ENCODE results near the gene BMP10.

BMP10 gene

DNA sequence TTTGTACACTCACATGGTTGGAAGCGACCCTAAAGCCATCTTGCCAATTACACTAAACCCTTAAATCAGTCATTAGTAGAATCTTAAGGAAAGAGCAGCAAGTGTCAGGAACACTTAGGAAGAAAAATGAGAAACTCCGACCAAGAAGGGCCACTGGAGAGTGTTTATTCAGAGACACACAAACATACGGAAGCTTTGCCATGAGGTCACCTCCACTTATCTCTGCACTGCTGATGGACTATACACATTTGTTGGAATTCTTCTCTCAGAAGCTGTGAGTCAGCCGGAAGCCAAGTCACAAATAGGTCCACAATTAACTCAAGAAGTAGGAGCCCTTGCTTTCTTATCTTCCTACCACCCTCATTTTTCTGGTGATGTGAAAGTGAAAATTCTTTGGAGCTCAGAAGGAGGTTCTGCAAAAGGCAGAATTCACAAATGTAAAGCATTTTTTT, 21.6 kb downstream of the BMP10 start:
- DNase-seq: no peak

DNA sequence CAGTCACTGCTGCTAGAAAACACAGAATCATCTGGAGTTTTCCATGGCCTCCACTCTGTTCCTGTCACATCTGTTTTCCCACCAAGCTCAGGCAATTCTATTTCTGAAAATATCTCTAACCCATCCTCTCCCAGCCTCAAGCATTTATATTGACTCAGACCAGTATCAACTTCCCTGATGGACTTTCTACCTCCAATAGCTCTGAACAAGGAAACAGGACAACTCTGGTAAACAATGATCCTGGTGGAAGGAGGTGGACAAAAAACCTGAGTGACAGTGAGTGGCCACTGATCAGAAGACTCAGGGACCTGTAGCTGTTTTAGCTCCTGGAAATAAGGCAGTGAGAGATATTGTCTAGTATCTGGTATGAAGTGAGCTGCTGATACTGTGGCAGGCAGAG, 23.4 kb downstream of the BMP10 start:
- no peak for DNase-seq

DNA sequence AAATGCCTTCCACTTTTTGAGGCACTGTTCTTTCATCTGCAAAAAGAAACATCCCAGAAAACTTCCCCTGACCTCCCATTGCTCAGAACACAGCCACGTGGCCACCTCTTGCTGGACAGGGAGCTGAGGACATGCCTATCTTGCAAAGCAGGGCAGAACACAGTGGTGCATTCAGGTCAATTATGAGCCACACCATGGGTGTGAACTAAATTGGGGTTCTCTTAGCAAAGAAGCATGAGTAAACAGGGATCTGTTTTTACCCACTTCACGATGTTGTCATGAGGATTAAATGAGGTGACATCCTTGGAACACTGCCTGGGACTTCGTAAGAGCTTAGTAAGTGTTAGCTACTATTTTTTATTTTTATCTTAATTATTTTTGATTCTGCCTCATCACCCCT, 25.1 kb downstream of the BMP10 start:
- DNase-seq: no peak

- no peak for DNase-seq
Observed at GRCh38 chr2:68845043-68845442, 26.2 kb downstream of the BMP10 start.

GRCh38 chr2:68839260-68839833, 31.9 kb downstream of the BMP10 start:
- no peak for DNase-seq

GRCh38 chr2:68838641-68839040, 32.6 kb downstream of the BMP10 start:
- DNase-seq: no peak

DNA sequence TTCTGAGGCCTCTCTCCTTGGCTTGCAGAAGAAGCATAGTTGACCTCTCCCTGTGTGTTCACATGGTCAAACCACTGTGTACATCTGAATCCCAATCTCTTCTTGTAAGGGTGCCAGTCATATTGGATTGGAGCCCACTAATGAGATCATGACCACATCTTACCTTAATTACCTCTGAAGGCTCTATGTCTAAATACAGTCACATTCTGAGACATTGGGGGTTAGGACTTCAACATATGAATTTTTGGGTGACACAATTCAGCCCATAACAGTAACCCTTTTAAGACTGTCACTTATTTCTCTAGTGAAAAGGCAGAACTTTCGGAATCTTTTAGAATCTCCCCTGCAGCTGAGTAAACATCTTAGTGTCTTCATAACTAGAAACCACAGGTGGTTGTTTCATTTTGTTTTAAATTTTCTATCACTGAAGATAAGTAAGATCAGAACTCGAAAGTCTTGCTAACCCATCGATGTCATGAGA, 33.3 kb downstream of the BMP10 start:
- no peak for DNase-seq

DNA sequence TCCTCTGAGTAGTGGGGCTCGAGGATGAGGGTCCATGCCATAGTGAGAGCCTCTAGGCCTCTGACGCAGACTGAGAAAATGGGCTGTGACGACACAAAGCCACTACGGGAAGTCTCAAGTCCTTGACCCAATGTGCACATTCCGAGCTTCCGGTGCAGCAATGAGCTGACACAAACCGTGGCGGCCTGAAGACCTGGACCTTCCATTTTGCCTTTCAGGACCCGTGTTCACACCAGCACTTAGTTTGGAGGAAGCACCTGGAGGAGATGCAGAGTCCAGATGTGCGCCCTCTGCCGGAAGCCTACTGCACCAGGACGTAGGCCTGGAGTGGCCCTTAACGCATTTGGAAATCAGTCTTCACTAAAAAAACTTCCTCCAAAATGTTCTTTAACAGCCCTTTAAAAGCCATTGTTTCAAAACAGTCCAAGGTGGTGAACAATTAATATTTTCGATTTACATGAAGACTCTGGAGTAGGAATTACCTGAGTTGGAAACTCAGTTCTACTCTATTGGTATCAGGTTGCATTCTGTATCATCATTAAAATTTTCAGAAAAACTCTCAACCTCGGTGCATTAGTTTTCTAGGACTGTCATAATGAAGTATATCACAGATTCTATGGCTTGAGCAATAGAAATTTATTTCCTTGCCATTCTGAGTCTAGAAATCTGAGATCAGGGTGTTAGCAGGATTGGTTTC, 33.9 kb downstream of the BMP10 start:
- DNase-seq: peak; percentile 38

DNA sequence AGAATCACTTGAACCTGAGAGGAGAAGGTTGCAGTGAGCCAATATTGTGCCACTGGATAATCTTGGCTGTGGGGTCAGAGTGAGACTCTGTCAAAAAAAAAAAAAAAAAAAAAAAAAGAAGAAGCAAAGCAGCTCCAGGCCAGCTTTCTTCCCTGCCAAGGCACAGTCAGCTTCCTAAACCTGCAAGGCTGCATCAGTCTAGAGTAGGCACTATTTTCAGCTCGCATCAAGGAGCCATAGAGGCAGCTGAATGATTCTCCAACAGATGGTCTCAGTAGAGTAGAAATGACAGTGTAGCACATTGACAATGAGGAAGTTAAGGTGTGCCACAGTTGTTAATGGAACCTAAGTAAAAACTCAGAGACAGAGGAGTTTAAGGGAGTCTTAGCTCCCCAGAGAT, 35.6 kb downstream of the BMP10 start:
- no peak for DNase-seq

GRCh38 chr2:68834737-68835376, 36.3 kb downstream of the BMP10 start:
- no peak for DNase-seq

DNA sequence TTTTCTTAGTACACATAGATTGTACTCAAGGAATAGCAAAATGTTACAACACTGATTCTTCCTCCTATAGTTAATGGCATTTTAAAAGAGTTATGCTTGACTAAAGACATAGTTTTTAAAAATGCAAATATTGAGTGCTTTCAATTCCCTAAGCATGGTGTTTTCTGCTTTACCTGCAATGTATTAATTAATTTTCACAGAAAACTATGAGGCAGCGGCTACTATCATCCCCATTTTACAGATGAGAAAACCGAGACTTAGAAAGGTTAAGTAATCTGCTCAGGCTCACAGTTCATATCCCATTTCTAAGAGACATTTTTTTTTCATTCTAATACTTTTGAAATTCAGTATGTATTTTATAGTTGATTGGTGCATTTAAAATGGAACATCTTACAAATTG, 38.0 kb downstream of the BMP10 start:
- DNase-seq: no peak

DNA sequence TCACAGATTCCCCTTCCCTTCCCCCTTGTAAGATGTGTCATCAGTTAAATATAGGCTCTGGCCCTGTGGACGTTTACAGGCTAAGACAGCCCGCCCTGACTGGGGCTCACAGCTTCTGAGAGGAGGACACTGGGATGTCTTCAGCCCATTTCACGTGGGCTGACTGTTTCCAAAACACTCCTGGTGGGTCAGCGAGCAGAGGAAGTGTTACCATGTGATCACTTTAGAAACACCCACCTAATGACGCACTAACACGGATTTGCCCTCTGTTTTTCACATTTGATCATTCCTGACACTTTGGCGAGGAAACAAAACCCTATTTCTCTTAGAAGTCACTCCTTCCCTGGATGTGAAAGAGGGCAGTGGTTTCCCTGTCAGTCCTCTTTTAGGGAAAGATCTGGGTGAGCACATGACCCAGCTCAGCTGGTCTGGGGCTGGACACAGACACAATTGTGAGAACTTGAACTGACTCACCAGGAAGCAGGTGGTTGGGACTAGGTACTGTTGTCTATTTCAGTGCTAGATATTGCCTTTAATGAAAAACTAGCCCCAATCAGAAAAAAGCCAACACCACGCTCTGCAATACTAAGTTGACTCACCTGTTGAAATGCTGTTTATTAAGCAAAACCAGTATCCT, 38.8 kb downstream of the BMP10 start:
- DNase-seq: peak; percentile 32

DNA sequence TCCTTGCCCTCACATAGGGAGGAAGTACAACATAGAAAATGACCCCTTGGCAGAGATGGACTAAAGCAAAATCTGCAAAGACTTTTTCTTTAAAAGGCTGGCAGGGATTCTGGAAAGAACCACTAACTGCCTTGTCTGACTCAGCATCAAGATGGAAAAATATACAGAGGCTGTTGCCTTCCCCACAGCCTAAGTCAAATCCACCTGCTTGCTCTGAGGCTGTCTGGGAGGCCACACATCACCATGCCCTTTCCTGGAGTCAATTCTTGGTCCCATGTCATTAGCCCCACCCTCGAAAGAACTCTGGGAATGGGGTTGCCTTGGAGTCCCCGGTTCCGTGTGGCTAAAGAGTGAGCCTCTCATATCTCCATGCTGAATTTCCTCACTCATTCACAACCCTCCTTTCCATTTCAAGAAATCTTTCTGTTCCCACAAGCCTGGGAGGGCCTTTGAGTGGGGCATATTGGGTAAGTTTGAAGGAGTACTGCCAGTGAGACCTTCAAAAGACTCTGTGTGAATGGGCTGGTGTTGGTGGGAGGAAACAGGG, 39.4 kb downstream of the BMP10 start:
- DNase-seq: no peak

DNA sequence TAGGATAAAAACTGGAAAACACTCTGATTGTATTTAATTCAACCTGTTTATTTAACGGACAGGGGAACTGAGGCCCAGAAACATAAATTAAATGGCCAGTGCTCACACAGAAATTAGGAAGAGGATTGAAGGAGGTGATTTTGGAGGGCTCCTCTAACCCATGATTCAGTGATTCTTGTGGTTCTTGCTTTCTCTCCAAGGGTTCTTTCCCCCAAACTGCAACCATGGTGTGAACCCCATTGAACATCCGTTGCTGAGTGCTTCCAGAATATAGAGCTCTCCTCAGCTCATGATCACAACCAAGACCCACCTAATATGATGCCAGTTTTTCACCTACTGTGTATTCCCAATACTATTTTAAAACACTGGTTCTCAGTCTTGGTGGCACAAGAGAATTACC, 41.4 kb downstream of the BMP10 start:
- DNase-seq: no peak

GRCh38 chr2:68828887-68829708, 42.1 kb downstream of the BMP10 start:
- DNase-seq: peak; percentile 90

DNA sequence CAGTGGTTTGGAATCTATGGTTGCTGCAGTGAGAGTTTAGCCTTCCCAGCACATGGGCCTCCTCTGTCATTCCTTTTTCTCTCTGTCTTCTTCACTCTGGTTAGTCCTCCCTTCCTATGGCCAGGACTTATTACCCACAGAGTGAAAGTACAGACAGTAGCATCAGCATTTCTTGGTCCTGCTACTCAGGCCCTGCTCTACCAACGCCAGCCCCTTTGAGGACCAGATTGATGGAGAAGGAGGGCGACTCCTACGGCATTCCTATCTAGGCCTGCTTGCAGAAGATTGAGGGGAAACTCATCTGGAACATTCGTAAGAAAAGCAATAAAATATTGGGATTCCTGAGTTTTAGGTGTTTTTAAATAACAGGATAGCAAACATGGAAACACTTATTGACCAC, 43.5 kb downstream of the BMP10 start:
- DNase-seq: no peak

- no peak for DNase-seq
Observed at GRCh38 chr2:68825866-68826265, 45.3 kb downstream of the BMP10 start.

DNA sequence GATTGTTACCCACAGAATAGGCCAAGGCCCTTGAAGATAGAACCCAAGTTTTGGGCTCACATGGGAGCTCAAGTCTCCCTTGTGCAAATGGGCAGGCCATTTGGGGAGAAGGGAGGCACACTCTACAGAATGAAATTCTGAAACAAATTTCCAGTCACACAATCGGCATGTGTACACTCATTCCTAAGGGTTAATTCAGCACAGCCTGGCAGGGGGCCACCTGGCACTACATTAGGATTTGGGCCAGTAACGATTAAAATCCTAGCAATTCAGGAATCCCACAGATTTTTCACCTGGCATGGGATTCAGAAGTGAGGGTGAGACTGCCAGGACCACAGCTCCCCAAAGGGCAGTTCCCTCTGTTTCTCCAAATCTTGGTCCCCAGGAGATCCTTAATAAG, 46.4 kb downstream of the BMP10 start:
- DNase-seq: peak; percentile 49

- no peak for DNase-seq
Observed at GRCh38 chr2:68822207-68822872, 48.9 kb downstream of the BMP10 start.

GRCh38 chr2:68819556-68819955, 51.6 kb downstream of the BMP10 start:
- no peak for DNase-seq

- no peak for DNase-seq
Observed at GRCh38 chr2:68817306-68817705, 53.9 kb downstream of the BMP10 start.

All from fibroblast of skin of scalp (primary cell).